ENCODE results near the gene FOXI1. TPM values are rescaled to one million over a fixed set of nuclear protein-coding genes. Genes with fewer than 3 reads are reported as not detected.
A peak's percentile ranks its signal among the peaks of the same experiment; 100 is the strongest.

Gene FOXI1
- total RNA-seq, 4 donors from 2014 or later, result not detected

GRCh38 chr5:170067152-170067551 lies 38.5 kb upstream of the FOXI1 start:
- no peak overlapping the region for H3K4me3 ChIP-seq
- H3K4me1 ChIP-seq, result no peaks in the 10 kb centered on the region
- TF ChIP-seq EP300 (IDR thresholded peaks at IDR 0.05), result no peak
- TF ChIP-seq POLR2A (IDR thresholded peaks at IDR 0.05; ENCODE audit: low read depth), result no peak
- no peak for TF ChIP-seq POLR2AphosphoS5 (IDR thresholded peaks at IDR 0.05)
- TF ChIP-seq, protein P1, sequence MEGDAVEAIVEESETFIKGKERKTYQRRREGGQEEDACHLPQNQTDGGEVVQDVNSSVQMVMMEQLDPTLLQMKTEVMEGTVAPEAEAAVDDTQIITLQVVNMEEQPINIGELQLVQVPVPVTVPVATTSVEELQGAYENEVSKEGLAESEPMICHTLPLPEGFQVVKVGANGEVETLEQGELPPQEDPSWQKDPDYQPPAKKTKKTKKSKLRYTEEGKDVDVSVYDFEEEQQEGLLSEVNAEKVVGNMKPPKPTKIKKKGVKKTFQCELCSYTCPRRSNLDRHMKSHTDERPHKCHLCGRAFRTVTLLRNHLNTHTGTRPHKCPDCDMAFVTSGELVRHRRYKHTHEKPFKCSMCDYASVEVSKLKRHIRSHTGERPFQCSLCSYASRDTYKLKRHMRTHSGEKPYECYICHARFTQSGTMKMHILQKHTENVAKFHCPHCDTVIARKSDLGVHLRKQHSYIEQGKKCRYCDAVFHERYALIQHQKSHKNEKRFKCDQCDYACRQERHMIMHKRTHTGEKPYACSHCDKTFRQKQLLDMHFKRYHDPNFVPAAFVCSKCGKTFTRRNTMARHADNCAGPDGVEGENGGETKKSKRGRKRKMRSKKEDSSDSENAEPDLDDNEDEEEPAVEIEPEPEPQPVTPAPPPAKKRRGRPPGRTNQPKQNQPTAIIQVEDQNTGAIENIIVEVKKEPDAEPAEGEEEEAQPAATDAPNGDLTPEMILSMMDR (IDR thresholded peaks at IDR 0.05), result no peak
- no peak overlapping the region for H3K27ac ChIP-seq (replicated peaks in 1 of 4)
- H3K36me3 ChIP-seq, result no peaks in the 10 kb centered on the region
- no peak for DNase-seq (ENCODE audit: extremely low spot score)
- intact Hi-C loops (cut with DNase I), result no loop called here
- H3K27me3 ChIP-seq, result peaks cover 0 to 10% (median 0%) of the 10 kb centered on the region in 4 donors
- H3K9me3 ChIP-seq, result peaks cover 0 to 7% (median 0%) of the 10 kb centered on the region in 4 donors

GRCh38 chr5:170067574-170068170 lies 38.0 kb upstream of the FOXI1 start:
- Histone ChIP-seq H3K27me3 (peaks cover 0 to 10% (median 0%) of the 10 kb centered on the region in 4 donors), H3K27ac (replicated peaks in 1 of 4) (no peak overlapping the region), H3K36me3 (no peaks in the 10 kb centered on the region), H3K4me1 (no peaks in the 10 kb centered on the region), H3K4me3 (no peak overlapping the region), H3K9me3 (peaks cover 0 to 7% (median 0%) of the 10 kb centered on the region in 4 donors)
- WGBS, result 63% methylated on average over 4 of the region's 4 CpGs
- DNase-seq (ENCODE audit: extremely low spot score), result no peak
- intact Hi-C loops (cut with DNase I), result no loop called here
- TF ChIP-seq POLR2AphosphoS5 (IDR thresholded peaks at IDR 0.05) (no peak), EP300 (IDR thresholded peaks at IDR 0.05) (no peak), POLR2A (IDR thresholded peaks at IDR 0.05; ENCODE audit: low read depth) (no peak)
- TF ChIP-seq, protein P1 (IDR thresholded peaks at IDR 0.05), result no peak

DNA sequence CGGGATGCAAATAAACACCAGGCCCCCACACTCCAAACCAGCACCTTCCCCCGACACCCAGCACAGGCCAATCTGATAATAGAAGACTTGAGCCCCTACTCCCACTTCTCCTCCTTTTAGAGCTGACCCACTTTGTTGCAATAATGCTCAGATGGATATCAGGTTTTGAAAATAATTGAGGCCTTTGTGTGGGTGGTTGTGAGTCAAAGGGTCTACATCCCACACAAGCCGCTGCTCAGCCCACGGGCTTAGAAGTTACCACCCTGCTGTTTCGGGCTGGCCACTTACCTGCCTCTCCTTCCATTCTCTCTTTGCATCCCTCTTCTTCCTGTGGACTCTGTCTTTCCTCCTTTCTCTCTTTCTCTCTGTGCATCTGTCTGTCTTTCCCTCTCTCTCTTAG lies 36.2 kb upstream of the FOXI1 start:
- WGBS, result 71% methylated on average over 5 of the region's 5 CpGs
- no peak for TF ChIP-seq EP300 (IDR thresholded peaks at IDR 0.05)
- TF ChIP-seq POLR2AphosphoS5 (IDR thresholded peaks at IDR 0.05), result no peak
- TF ChIP-seq, protein P1 (IDR thresholded peaks at IDR 0.05), result no peak
- TF ChIP-seq POLR2A (IDR thresholded peaks at IDR 0.05; ENCODE audit: low read depth), result no peak
- no peak for DNase-seq (ENCODE audit: extremely low spot score)
- intact Hi-C loops (cut with DNase I), result no loop called here
- Histone ChIP-seq H3K36me3 (no peaks in the 10 kb centered on the region), H3K4me3 (no peak overlapping the region), H3K27ac (replicated peaks in 1 of 4) (no peak overlapping the region), H3K4me1 (no peaks in the 10 kb centered on the region), H3K9me3 (peaks cover 0 to under 1% (median 0%) of the 10 kb centered on the region in 4 donors), H3K27me3 (peaks cover 0 to 10% (median 0%) of the 10 kb centered on the region in 4 donors)

DNA sequence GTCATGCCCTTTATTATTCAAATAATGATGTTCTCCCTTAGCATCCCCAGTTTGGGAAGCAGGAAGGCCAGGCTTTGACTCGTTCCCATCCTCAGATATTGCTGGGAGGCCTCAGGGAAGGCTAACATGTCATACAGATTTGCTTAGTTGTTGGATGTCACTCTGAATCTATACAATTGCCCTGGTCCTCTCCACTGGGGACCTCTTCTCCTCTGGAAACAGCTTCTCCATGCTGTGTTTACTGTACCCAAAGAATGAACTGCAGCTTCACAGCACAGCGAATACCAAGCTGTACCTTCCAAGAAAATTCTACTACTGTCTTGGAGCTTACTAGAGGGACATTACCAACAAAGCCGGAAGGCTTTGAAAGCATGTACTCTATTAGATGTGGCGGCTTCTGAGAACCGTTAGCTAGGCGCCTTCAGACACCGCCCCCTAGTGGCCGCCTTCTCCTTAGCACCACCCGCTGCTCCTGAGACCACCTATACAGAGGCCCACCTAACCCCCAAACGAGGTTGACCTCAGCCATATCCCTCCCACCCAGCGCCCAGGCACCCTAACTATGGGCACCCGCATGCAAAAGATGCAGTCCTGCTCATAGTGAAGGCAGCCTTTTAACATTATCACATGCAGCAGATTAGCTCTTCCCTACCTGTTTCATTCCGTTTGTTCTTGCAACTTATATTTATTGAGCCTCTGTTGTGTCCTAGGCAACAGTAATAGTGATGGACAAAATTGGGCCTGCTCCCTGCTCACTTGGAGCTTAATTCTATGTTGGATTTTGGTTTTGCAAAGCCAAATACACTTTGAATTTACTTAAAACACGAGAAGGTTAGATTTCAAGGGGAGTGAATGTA lies 34.9 kb upstream of the FOXI1 start:
- no peak for DNase-seq (ENCODE audit: extremely low spot score)
- intact Hi-C loops (cut with DNase I), result no loop called here
- WGBS, result 49% methylated on average over 13 of the region's 14 CpGs
- Histone ChIP-seq H3K4me3 (no peak overlapping the region), H3K4me1 (no peaks in the 10 kb centered on the region), H3K9me3 (no peaks in the 10 kb centered on the region), H3K27me3 (peaks cover 0 to 13% (median 0%) of the 10 kb centered on the region in 4 donors), H3K27ac (replicated peaks in 1 of 4) (no peak overlapping the region), H3K36me3 (no peaks in the 10 kb centered on the region)
- TF ChIP-seq, protein P1 (IDR thresholded peaks at IDR 0.05), result peak in 2 of 3 experiments; percentile 51 to 58
- no peak for TF ChIP-seq EP300 (IDR thresholded peaks at IDR 0.05)
- no peak for TF ChIP-seq POLR2AphosphoS5 (IDR thresholded peaks at IDR 0.05)
- TF ChIP-seq POLR2A (IDR thresholded peaks at IDR 0.05; ENCODE audit: low read depth), result no peak
